GM04504 (cell line): ENCODE measurements around the gene ACAA2.
A peak's percentile ranks its signal among the peaks of the same experiment; 100 is the strongest.
"Not testable (repeated sequence)": the region's sequence is repeated elsewhere in the genome, so short reads cannot be mapped to it uniquely, and the experiment has no call there.

Experiments
- DNase-seq: peaks from one replicate; pipeline ENCODE4 v3.0.0-alpha.2; 2012; ENCODE audit warnings: low read depth

Gene ACAA2

GRCh38 chr18:49845629-49846360, 32.5 kb upstream of the ACAA2 start:
- DNase-seq = no peak

DNA sequence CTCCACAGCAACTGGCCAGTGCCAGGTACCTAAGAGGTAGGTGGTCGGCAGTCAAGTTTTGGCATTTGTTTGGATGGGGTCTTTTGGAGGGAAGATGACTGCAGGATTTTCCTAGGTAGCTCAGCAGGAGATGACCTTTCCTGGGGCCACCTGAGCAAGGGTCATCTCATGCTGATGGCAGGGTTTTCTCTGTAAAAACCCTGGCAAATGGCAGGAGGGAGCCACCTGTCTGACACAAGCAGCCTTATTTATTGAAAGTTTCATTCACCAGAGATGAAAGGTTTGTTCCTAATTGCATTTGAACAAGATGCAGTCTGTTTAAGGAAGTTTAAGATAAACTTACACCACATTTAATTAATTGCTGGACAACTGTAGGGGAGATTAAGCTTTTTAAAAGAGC, 31.6 kb upstream of the ACAA2 start:
- DNase-seq = no peak

DNA sequence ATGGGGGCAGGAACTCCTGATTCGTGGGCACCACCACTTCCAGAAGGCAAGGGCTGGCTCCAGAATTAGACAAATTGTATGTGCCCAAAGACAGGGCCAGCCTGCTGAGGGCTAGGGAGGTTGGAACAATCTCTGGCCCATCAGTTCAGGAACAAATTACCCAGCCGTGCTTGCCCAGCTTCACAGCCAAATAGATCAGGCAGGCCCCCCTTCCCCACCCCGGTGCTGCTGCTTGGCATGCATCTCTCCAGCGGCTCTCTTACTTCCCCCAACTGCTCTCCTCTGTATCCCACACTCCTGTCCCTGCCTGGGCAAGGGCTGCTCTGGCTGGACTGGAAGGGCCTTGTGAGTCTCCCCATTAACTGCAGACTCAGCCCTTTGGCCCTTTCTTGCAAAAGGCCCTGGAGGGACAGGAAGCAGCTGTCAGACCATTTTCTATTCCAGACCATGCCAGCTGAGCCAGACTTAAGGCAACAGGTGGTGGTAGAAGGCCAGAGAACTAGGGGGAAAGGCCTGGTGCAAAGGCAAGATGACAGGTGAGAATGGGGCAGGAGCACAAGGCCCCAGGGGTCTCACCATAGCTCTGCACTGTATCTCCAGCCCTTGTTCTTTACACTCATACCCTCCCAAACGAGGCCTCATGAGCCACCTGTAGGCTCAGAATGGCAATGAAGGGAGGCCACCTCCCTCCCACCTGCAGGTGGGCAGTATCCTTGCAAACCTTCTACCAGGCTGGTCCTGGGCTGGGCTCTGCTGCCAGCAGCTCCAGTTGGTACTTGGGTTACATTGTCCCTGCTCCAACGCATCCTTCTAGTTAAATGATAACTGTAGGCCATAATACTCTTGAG, 30.7 kb upstream of the ACAA2 start:
- no peak for DNase-seq

- no peak for DNase-seq
These were observed 29.8 kb upstream of the ACAA2 start for GRCh38 chr18:49843131-49843530.

GRCh38 chr18:49842656-49843055, 29.3 kb upstream of the ACAA2 start:
- no peak for DNase-seq

DNA sequence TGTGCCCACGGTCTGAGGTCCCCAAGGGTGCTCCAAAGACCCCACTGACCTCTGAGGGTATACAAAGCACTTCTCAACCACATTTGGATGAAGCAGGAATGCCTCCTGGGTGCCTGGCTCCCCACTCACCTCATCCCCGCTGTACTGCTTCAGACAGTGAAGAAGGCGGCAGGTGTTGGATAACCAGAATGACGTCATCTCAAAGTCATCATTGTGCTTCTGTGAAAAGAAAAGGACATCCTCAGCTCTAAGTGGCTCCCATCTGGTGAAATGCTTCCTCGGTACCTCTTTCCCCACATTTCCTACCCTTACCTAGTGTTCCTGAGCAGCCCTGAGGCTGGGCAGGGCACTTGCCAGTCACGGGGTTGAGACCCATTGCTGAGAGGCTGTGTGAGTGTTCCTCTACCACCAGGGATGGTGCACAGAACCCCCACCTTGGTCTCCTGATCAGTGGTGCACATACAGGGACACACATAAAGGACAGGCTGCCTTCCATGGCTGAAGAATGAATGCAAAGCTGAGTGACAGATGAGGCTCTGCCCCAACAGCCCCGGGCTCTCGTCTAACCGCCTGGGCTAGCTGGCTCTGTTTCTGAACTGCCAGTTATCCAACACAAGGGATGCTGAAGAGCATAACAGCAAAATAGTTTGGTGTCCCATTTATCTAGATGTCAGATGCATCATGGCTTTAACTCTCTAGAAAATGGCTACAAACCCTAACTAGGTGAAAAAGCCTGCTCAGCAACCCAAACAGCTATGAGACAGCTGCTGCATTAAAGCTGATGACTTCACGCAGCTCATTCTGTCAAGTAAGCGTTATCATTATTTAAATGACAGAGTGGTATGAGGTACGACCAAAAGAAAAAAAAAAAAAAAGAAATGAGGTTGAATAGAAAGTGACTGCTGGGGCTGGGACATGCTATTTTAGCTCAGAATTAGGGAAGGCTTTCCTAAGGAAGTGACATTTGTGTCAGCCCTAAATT, 28.2 kb upstream of the ACAA2 start:
- DNase-seq = no peak

DNA sequence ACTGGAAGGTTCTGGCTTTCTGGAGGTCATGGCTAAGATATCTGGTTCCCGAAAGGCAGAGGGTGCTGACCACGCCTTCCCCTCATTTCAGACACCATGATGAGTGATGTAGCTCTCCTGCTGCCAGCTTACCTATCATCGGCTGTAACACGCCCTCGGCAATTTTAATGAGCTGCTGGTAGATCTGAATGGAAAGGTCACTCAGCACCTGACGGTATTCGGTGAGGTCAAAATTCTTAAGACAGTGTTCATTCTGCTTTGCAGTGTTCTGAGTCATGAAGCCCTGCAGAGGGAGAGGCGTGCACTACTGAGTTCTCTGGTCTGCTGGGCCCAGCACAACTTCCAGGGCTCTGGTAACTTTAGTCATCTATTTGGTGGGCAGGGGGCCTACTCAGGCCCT, 25.7 kb upstream of the ACAA2 start:
- DNase-seq = no peak

DNA sequence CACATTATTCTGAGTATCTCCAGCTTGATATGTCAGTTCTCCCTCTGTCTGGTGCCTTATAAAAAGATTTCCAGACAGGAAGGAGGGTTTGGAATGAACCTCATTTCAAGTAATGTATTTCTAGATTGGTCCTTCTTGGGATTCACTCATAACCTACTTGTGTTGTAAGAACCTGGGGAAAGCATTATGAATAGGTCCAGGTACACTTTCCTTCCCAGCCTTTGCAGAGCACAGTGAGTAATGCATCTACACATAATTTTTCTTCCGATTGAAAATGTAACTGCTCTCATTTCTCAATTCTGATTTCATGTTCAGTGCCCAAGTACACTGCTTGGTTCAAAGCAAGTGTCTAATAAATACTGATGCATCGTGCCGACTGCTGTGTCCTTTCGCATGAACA, 25.0 kb upstream of the ACAA2 start:
- no peak for DNase-seq

DNA sequence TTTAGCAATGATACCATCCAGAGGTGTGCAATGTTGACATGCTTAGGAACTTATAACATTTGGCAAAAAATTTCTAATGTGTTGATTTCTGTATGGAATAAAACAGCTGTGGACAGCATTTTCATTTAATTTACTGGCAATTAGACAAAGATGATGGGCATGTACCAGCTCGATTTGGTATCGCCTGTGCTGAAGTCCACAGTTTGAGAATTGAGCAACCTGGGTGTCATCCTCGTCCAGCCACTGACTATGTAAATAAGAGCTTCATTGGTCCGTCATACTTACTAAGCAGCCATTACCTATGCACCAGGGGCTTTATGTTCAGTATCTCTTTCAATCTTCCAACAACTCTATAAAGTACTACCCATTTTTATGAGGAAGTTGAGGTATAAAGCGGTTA, 24.6 kb upstream of the ACAA2 start:
- no peak for DNase-seq

DNA sequence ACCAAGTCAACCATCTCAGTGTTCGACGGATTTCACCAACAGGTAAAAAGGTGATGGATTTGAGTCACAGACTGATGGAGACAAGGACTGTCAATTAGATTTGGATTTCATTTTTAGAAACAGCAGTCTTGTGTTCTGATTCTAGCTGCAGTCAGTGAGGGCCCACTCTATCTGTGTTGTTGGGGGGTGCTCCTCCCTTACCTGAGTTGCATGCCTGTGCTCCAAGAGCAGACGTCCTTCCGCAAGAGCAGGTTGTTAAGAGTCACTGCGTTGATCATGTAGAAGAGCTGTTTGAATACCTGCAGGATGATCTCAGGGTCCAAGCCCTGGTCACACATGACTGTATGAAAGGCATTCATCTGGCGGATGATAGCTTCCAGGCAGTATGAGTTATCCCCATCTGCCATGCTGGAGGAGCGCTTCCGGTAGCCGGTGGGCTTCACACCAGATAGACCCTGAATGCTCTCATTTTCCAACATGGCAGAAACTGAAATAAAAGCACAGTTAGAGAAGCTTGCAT, 24.0 kb upstream of the ACAA2 start:
- DNase-seq = not testable (repeated sequence)

DNA sequence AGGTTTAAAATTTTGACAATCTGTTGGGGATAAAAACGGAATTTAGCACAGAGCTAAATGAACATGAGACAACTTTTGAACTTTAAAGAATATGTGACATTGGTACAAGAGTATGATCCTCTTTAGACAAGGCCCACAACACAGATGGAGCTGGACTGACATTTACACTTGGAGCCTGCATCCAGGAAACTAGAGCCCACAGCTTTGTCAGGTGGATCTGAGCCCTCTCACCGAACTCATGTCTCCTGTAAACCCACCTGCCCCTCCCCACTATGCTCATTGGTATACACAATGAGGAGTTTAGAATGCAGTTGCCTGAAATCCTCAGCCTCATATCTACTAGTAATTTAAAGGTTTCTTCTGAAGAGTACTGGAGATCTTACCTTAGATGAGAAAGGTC, 22.1 kb upstream of the ACAA2 start:
- DNase-seq = no peak

GRCh38 chr18:49834258-49834657, 20.9 kb upstream of the ACAA2 start:
- no peak for DNase-seq

DNA sequence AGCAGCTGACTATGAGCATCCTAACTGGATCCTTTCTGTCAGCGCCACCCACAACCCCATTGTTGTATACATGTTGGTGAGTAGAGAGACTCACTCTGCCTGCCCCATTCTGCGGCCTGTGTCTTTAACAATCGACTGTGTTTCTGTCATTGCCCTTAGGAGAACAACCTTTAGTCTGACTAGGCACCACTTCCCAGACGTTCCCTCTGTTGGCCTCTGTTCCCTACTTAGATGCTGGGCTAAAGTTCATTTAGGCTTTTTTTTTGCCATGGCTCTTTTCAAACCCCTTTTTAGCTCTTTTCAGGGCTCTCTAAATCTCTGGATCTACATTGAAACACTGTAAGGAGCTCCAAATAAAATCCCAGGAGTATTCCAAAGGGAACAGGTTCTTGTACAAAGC, 20.5 kb upstream of the ACAA2 start:
- no peak for DNase-seq

- DNase-seq = no peak
These were observed 18.9 kb upstream of the ACAA2 start for GRCh38 chr18:49832221-49832647.

DNA sequence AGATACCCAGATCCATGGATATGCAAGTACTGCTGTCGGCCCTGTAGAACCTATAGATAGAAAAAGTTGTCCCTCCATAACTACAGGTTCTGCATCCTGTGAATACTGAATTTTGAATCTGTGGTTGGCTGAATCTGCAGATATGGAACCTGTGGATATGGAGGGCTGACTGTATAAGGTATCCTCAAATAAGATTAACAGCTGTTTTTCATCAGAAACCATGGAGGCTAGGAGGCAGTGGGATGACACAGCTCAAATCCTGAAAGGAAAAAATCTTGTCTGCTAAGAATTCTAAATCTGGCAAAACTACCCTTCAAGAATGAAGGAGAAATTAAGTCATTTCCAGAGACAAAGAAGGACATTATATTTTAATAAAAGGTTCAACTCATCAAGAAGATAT, 14.7 kb upstream of the ACAA2 start:
- no peak for DNase-seq

DNA sequence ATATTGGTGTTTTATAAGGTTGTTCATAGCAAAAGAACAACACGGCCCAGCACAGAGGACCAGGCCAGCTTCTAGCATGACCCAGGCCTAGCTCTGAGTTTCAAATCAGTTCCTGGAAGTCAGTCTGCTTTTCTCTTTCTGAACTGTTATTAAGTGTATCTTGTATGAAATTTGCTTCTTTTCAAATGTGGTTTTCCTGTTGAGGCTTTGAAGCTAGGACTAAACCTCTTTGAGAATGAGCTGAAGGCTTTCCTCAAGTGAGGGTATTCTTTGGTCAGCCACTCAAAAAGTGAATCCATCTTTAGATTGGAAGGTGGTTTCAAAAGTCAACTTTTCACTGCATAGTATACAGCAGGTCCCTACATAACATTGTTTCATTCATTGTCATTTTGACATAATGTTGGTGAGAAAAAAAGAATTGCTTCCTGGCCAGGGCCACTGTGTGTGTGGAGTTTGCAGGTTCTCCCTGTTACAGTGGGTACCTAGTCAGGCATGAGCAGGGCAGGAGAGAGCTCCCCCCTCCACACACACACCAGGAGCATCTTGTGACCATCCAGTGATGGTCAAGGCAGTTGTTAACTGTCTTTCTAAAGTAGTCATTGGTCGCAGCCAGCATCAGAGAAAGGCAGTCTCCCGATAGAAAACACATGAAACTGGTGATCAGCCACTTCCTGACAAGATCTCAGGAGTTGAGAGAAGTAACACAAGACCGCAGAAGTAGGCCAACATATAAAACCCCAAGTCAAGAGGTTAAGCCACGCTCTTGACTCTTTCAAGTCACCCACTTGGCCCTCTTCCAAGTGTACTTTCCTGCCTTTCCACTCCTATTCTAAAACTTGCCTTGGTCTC, 6.7 kb upstream of the ACAA2 start:
- no peak for DNase-seq

GRCh38 chr18:49819071-49819662, 5.8 kb upstream of the ACAA2 start:
- DNase-seq = no peak

DNA sequence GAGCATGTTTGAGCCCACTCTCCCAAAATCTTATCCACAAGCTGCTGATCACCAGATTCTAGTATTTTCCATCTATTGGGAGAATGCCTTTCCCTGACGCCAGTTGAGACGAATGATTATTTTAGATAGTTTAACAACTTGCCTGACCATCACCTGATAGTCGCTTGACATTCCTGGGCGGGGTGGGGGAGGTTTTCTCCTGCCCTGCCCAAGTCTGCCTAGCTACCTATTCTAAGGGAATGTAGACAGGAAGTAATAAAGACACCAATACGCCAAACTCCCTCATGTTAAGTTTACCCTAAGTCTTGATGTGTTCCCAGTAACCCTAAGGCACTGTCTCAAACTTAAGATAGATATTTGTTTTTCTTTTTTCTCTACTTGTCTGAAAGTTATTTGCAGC, 4.6 kb upstream of the ACAA2 start:
- DNase-seq = no peak

DNA sequence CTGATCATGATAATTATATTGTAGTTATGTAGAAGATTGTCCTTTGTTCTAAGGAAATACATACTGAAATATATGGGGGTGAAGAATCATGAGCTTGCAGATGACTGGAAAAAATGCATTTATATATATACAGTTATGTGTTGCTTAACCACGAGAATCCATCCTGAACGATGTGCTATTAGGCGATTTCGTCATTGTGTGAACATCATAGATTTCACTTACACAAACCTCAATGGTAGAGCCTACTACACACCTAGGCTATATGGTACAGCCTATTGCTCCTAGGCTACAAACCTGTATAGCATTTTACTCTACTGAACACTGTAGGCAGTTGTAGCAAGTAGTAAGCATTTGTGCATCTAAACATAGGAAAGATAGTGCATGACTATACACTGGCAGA, 2.6 kb upstream of the ACAA2 start:
- no peak for DNase-seq

GRCh38 chr18:49814147-49814499, 790 bp upstream of the ACAA2 start:
- peak; percentile 30 for DNase-seq

- peak; percentile 6 for DNase-seq
These were observed 339 bp downstream of the ACAA2 start for GRCh38 chr18:49813069-49813318.
